A549 treated with CpdA at 1 μM for 4 hours (cell line): ENCODE data around the gene SLC26A8. TPM values are rescaled to one million over a fixed set of nuclear protein-coding genes. Genes with fewer than 3 reads are reported as not detected.

Experiments
- total RNA-seq: library from RNA; stranded (reverse); fragments of 200-300 nt; extraction: Qiagen RNA extraction; gene quantifications from 5 replicates; pipeline ENCODE4 v1.2.3, GENCODE V29; 2022; ENCODE audit warnings: low read depth

The SLC26A8 gene
- not detected in 5 replicates for total RNA-seq

GRCh38 chr6:36023996-36024795 lies at the start of gene SLC26A8:
TSS of gene SLC26A8 (minus strand) at chr6:36024641. CDS start at chr6:36019707, 4,934 bp downstream.

GRCh38 chr6:36027501-36028087 lies 3.2 kb upstream of the SLC26A8 start, which contains the start of gene MAPK14:
TSS of gene MAPK14 (plus strand) at chr6:36027808. CDS start at chr6:36028158, 350 bp downstream.

GRCh38 chr6:35920793-35921732 lies 103.4 kb downstream of the SLC26A8 start, which contains the start of gene SRPK1:
TSS of gene SRPK1 (minus strand) at chr6:35921098. CDS start at chr6:35921056, 42 bp downstream.

Other genes with a start within 250 kb of the SLC26A8 start
- gene CLPSL2, start 248.0 kb downstream of the SLC26A8 start, total RNA-seq = 1.0 to 1.4 TPM in 2 of 5 replicates, not detected in the others
- not detected in 5 replicates for gene CLPSL1, start 243.6 kb downstream of the SLC26A8 start, total RNA-seq
- not detected in 5 replicates for gene CLPS, start 227.3 kb downstream of the SLC26A8 start, total RNA-seq
- gene LHFPL5, start 219.3 kb downstream of the SLC26A8 start, total RNA-seq = 0.13 to 0.22 TPM (median 0.16 TPM) in 3 of 5 replicates, not detected in the others
- gene SRPK1, start 103.5 kb downstream of the SLC26A8 start, total RNA-seq = 29.1 to 48.1 TPM (median 32.5 TPM) in 5 replicates
- gene MAPK14, start 3.2 kb upstream of the SLC26A8 start, total RNA-seq = 23.0 to 27.0 TPM (median 25.4 TPM) in 5 replicates
- gene MAPK13, start 105.9 kb upstream of the SLC26A8 start, total RNA-seq = 0.84 to 2.0 TPM (median 1.1 TPM) in 5 replicates
- gene BRPF3, start 172.1 kb upstream of the SLC26A8 start, total RNA-seq = 11.1 to 12.9 TPM (median 11.8 TPM) in 5 replicates
- gene PNPLA1, start 245.4 kb upstream of the SLC26A8 start, total RNA-seq = 0.05 TPM in 1 of 5 replicates, not detected in the others